ENCODE results near the gene NOS1. TPM values are rescaled to one million over a fixed set of nuclear protein-coding genes. Genes with fewer than 3 reads are reported as not detected.
"Not testable (repeated sequence)": the region's sequence is repeated elsewhere in the genome, so short reads cannot be mapped to it uniquely, and the experiment has no call there.

Gene NOS1
- total RNA-seq, 1 donor from 2014 or later: 0.05 TPM

DNA sequence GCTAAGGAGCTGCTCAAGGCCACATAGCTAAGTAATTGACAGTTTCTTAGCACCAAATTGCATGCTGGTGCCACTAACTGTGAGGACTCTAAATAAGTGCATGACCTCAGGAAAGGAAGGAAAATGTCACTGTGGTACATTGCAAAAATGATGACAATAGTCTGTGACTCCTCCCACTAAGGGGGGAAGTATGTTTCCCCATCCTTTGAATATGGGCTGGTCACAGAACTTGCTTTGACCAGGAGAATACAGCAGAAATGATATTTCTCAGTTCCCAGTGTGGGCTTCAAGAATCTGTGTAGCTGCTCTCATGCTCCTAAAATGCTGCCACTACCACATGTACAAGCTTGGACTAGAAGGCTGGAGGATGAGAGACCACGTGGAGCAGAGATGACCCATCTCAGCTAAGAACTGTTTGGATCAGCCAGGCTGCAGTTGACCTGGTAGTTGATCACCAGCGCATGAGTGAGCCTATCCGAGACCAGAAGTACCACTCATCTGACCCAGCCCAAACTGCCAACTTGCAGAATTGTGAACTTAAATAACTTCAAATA is 42.2 kb upstream of the NOS1 start:
- no peak for DNase-seq (ENCODE audit: extremely low spot score, unreplicated experiment)
- H3K27ac Mint-ChIP-seq (ENCODE audit: unreplicated experiment): no peak overlapping the region
- H3K4me3 Mint-ChIP-seq (ENCODE audit: unreplicated experiment): no peak overlapping the region
- H3K4me1 Mint-ChIP-seq (ENCODE audit: unreplicated experiment): no peaks in the 10 kb centered on the region
- TF ChIP-seq CTCF (IDR thresholded peaks at IDR 0.05): no peak
- no peaks in the 10 kb centered on the region for H3K9me3 Mint-ChIP-seq (ENCODE audit: unreplicated experiment)
- no peaks in the 10 kb centered on the region for H3K27me3 Mint-ChIP-seq (ENCODE audit: unreplicated experiment)
- H3K36me3 Mint-ChIP-seq (ENCODE audit: unreplicated experiment): no peaks in the 10 kb centered on the region

GRCh38 chr12:117402363-117402762 is 40.9 kb upstream of the NOS1 start:
- no peak for DNase-seq (ENCODE audit: extremely low spot score, unreplicated experiment)
- no peak for TF ChIP-seq CTCF (IDR thresholded peaks at IDR 0.05)
- H3K27me3 Mint-ChIP-seq (ENCODE audit: unreplicated experiment): no peaks in the 10 kb centered on the region
- no peak overlapping the region for H3K4me3 Mint-ChIP-seq (ENCODE audit: unreplicated experiment)
- H3K9me3 Mint-ChIP-seq (ENCODE audit: unreplicated experiment): no peaks in the 10 kb centered on the region
- H3K27ac Mint-ChIP-seq (ENCODE audit: unreplicated experiment): no peak overlapping the region
- no peaks in the 10 kb centered on the region for H3K4me1 Mint-ChIP-seq (ENCODE audit: unreplicated experiment)
- no peaks in the 10 kb centered on the region for H3K36me3 Mint-ChIP-seq (ENCODE audit: unreplicated experiment)

- DNase-seq (ENCODE audit: extremely low spot score, unreplicated experiment): no peak
- Mint-ChIP-seq H3K4me1 (ENCODE audit: unreplicated experiment) (no peaks in the 10 kb centered on the region), H3K4me3 (ENCODE audit: unreplicated experiment) (no peak overlapping the region), H3K9me3 (ENCODE audit: unreplicated experiment) (no peaks in the 10 kb centered on the region), H3K27ac (ENCODE audit: unreplicated experiment) (no peak overlapping the region), H3K27me3 (ENCODE audit: unreplicated experiment) (no peaks in the 10 kb centered on the region), H3K36me3 (ENCODE audit: unreplicated experiment) (no peaks in the 10 kb centered on the region)
- no peak for TF ChIP-seq CTCF (IDR thresholded peaks at IDR 0.05)
Observed at GRCh38 chr12:117400912-117401311, 39.5 kb upstream of the NOS1 start.

DNA sequence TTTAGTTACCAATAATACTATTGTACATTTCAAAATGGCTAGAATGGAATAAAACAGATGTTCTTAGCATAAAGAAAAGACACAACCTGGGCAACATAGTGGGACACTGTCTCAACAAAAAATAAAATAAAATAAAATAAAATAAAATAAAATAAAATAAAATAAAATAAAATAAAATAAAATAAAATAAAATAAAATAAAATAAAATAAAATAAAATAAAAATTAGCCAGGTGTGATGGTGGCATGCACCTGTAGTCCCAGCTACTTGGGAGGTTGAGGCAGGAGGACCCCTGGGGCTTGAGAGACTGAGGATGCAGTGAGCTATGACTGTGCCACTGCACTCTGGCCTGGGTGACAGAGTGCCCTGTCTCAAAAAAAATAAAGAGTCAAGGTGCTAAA is 37.1 kb upstream of the NOS1 start:
- not testable (repeated sequence) for H3K9me3 Mint-ChIP-seq (ENCODE audit: unreplicated experiment); H3K36me3 Mint-ChIP-seq (ENCODE audit: unreplicated experiment); H3K27ac Mint-ChIP-seq (ENCODE audit: unreplicated experiment); H3K27me3 Mint-ChIP-seq (ENCODE audit: unreplicated experiment); H3K4me3 Mint-ChIP-seq (ENCODE audit: unreplicated experiment); DNase-seq (ENCODE audit: extremely low spot score, unreplicated experiment); H3K4me1 Mint-ChIP-seq (ENCODE audit: unreplicated experiment)

GRCh38 chr12:117395766-117396165 is 34.3 kb upstream of the NOS1 start:
- H3K27ac Mint-ChIP-seq (ENCODE audit: unreplicated experiment): no peak overlapping the region

More at GRCh38 chr12:117395766-117396165, 34.3 kb upstream of the NOS1 start:
- H3K4me1 Mint-ChIP-seq (ENCODE audit: unreplicated experiment): no peaks in the 10 kb centered on the region
- no peak for DNase-seq (ENCODE audit: extremely low spot score, unreplicated experiment)
- no peak for TF ChIP-seq CTCF (IDR thresholded peaks at IDR 0.05)
- no peak overlapping the region for H3K4me3 Mint-ChIP-seq (ENCODE audit: unreplicated experiment)
- H3K27me3 Mint-ChIP-seq (ENCODE audit: unreplicated experiment): no peaks in the 10 kb centered on the region
- no peaks in the 10 kb centered on the region for H3K9me3 Mint-ChIP-seq (ENCODE audit: unreplicated experiment)
- no peaks in the 10 kb centered on the region for H3K36me3 Mint-ChIP-seq (ENCODE audit: unreplicated experiment)

Measured in osteocyte (in vitro differentiated cells).